ENCODE results near the gene MAPT. TPM values are rescaled to one million over a fixed set of nuclear protein-coding genes. Genes with fewer than 3 reads are reported as not detected.
A peak's percentile ranks its signal among the peaks of the same experiment; 100 is the strongest.

The MAPT gene
- polyA plus RNA-seq, 3 donors, result 0.04 TPM; not detected in 2

DNA sequence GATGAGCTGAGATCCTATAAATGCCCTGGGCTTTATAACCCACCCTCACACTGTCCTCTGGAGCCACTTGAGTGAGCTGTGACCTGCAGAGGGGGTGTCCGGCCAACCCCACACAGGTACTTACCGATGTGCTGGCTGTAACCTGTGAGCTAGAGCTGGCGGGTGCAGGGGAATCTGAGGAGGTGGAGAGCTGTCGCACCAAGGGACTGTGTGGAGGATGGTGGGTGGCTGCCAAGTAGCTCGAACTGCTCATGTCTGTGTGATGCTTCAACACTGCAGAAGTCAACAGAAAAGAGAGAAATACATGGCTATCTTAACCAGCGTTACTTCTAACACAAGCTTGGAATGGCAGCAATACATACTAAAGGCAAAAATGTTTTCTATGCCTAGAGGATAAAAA lies 144.1 kb downstream of the MAPT start:
- intact Hi-C loops (cut with micrococcal nuclease), result no loop called here
- H3K36me3 Mint-ChIP-seq, result peaks cover 90 to 95% of the 10 kb centered on the region in 2 donors
- Histone ChIP-seq H3K79me2 (ENCODE audit: insufficient read depth, low read length) (no peaks in the 10 kb centered on the region), H3K9me3 (replicated peaks in 1 of 2; ENCODE audit: control insufficient read depth in 1 of 2, insufficient read depth in 1 of 2, low read length in 2 of 2) (no peaks in the 10 kb centered on the region), H3K4me3 (replicated peaks in 1 of 3; ENCODE audit: low read depth in 2 of 3, low read length in 3 of 3) (no peak overlapping the region), H2AFZ (ENCODE audit: insufficient read depth, low read depth, low read length, poor library complexity, severe bottlenecking) (no peak overlapping the region), H3K4me2 (replicated peaks; ENCODE audit: extremely low read depth, low read length, poor library complexity, severe bottlenecking) (no peak overlapping the region), H4K20me1 (ENCODE audit: insufficient read depth, low read length) (peaks cover 12% of the 10 kb centered on the region), H3K4me1 (ENCODE audit: control insufficient read depth in 1 of 2, insufficient read depth in 2 of 2, low read length in 2 of 2) (no peaks in the 10 kb centered on the region), H3K27me3 (ENCODE audit: control insufficient read depth in 2 of 2, insufficient read depth in 2 of 2, low read length in 2 of 2) (no peaks in the 10 kb centered on the region), H3K27ac (ENCODE audit: low read depth in 1 of 2, low read length in 2 of 2) (no peak overlapping the region), H3K9ac (ENCODE audit: insufficient read depth, low read length, poor library complexity, severe bottlenecking) (no peak overlapping the region), H3K36me3 (replicated peaks in 1 of 2; ENCODE audit: control insufficient read depth in 1 of 2, insufficient read depth in 2 of 2, low read length in 2 of 2) (peaks cover 90 to 100% of the 10 kb centered on the region in 2 donors)
- peaks cover 0 to 2% (median 0%) of the 10 kb centered on the region in 7 donors for H3K9me3 Mint-ChIP-seq
- no peaks in the 10 kb centered on the region for H3K4me1 Mint-ChIP-seq
- TF ChIP-seq, protein P1, sequence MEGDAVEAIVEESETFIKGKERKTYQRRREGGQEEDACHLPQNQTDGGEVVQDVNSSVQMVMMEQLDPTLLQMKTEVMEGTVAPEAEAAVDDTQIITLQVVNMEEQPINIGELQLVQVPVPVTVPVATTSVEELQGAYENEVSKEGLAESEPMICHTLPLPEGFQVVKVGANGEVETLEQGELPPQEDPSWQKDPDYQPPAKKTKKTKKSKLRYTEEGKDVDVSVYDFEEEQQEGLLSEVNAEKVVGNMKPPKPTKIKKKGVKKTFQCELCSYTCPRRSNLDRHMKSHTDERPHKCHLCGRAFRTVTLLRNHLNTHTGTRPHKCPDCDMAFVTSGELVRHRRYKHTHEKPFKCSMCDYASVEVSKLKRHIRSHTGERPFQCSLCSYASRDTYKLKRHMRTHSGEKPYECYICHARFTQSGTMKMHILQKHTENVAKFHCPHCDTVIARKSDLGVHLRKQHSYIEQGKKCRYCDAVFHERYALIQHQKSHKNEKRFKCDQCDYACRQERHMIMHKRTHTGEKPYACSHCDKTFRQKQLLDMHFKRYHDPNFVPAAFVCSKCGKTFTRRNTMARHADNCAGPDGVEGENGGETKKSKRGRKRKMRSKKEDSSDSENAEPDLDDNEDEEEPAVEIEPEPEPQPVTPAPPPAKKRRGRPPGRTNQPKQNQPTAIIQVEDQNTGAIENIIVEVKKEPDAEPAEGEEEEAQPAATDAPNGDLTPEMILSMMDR (IDR thresholded peaks at IDR 0.05), result no peak
- H3K27me3 Mint-ChIP-seq (ENCODE audit: low read depth in 3 of 3), result no peaks in the 10 kb centered on the region
- no peak for DNase-seq
- no peak overlapping the region for H3K4me3 Mint-ChIP-seq
- WGBS (ENCODE audit: insufficient coverage), result 100% methylated on average over 2 of the region's 6 CpGs
- peak overlapping the region in 3 of 7 donors; percentile 11 to 55 (median 32) for H3K27ac Mint-ChIP-seq

DNA sequence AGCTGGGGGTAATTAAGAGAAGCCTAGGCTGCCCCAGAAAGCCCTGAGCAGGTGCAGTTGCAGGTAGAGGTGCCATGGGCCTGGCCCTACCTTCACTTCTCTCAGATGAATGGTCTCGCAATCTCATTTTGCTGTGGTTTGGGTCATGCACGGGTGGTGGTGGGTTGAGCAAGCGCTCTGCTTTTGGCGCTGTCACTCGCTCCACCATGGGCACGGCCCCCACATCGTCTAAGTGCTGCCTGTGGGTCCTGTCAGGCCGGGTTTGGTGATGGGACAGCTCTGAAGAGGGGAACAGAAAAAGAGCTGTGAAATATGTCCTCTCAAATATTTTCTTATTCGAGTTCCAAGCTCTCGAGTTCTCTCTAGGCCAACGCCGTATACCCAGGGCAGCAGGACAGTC lies 144.6 kb downstream of the MAPT start:
- no peak overlapping the region for H3K4me3 Mint-ChIP-seq
- Histone ChIP-seq H3K4me2 (replicated peaks; ENCODE audit: extremely low read depth, low read length, poor library complexity, severe bottlenecking) (no peak overlapping the region), H3K27ac (ENCODE audit: low read depth in 1 of 2, low read length in 2 of 2) (no peak overlapping the region), H4K20me1 (ENCODE audit: insufficient read depth, low read length) (peaks cover 12% of the 10 kb centered on the region), H3K9ac (ENCODE audit: insufficient read depth, low read length, poor library complexity, severe bottlenecking) (no peak overlapping the region), H3K4me1 (ENCODE audit: control insufficient read depth in 1 of 2, insufficient read depth in 2 of 2, low read length in 2 of 2) (no peaks in the 10 kb centered on the region), H2AFZ (ENCODE audit: insufficient read depth, low read depth, low read length, poor library complexity, severe bottlenecking) (no peak overlapping the region), H3K79me2 (ENCODE audit: insufficient read depth, low read length) (peaks cover 3% of the 10 kb centered on the region), H3K4me3 (replicated peaks in 1 of 3; ENCODE audit: low read depth in 2 of 3, low read length in 3 of 3) (no peak overlapping the region), H3K36me3 (replicated peaks in 1 of 2; ENCODE audit: control insufficient read depth in 1 of 2, insufficient read depth in 2 of 2, low read length in 2 of 2) (peaks cover 89 to 100% of the 10 kb centered on the region in 2 donors), H3K27me3 (ENCODE audit: control insufficient read depth in 2 of 2, insufficient read depth in 2 of 2, low read length in 2 of 2) (no peaks in the 10 kb centered on the region), H3K9me3 (replicated peaks in 1 of 2; ENCODE audit: control insufficient read depth in 1 of 2, insufficient read depth in 1 of 2, low read length in 2 of 2) (no peaks in the 10 kb centered on the region)
- 95% methylated on average over 9 of the region's 12 CpGs for WGBS (ENCODE audit: insufficient coverage)
- DNase-seq, result no peak
- H3K36me3 Mint-ChIP-seq, result peaks cover 90 to 96% of the 10 kb centered on the region in 2 donors
- peaks cover 0 to 2% (median 0%) of the 10 kb centered on the region in 7 donors for H3K9me3 Mint-ChIP-seq
- no peaks in the 10 kb centered on the region for H3K27me3 Mint-ChIP-seq (ENCODE audit: low read depth in 3 of 3)
- TF ChIP-seq, protein P1 (IDR thresholded peaks at IDR 0.05), result no peak
- peak overlapping the region in 1 of 7 donors; percentile 22 for H3K27ac Mint-ChIP-seq
- no peaks in the 10 kb centered on the region for H3K4me1 Mint-ChIP-seq
- intact Hi-C loops (cut with micrococcal nuclease), result no loop called here
